HCT116 (cell line): ENCODE results near the gene VDAC1.
"Not testable (repeated sequence)": the region's sequence is repeated elsewhere in the genome, so short reads cannot be mapped to it uniquely, and the experiment has no call there.

Experiments used
- ELF1 ChIP-seq: IDR thresholded peaks from 2 replicates; pipeline ENCODE4 v1.6.1; 2012; ENCODE audit warnings: low read depth, borderline replicate concordance
- POLR2A ChIP-seq: IDR thresholded peaks from 2 replicates; pipeline ENCODE4 v1.7.0; 2011; ENCODE audit warnings: borderline replicate concordance; ENCODE audit not compliant: insufficient read depth, insufficient read length; ENCODE audit errors: extremely low read depth
- TF ChIP-seq, protein P1 (sequence below), 3 experiments: fragments of 200-600 bp in 1 of 3; sonication (generic) in 1 of 3; IDR thresholded peaks in 2 of 3; conservative IDR thresholded peaks in 1 of 3; 2 replicates each; pipeline ENCODE4 v1.5.1; 2012 to 2017; ENCODE audit warnings: low read depth in 2 of 3, low read length in 2 of 3, antibody characterized with exemption in 1 of 3, borderline replicate concordance in 1 of 3, control low read depth in 1 of 3, mild to moderate bottlenecking in 1 of 3, mixed read lengths in 1 of 3, mixed run types in 1 of 3, moderate library complexity in 1 of 3; ENCODE audit not compliant: insufficient read depth in 1 of 3

- not testable (repeated sequence) for TF ChIP-seq ELF1, POLR2A
- TF ChIP-seq, protein P1, sequence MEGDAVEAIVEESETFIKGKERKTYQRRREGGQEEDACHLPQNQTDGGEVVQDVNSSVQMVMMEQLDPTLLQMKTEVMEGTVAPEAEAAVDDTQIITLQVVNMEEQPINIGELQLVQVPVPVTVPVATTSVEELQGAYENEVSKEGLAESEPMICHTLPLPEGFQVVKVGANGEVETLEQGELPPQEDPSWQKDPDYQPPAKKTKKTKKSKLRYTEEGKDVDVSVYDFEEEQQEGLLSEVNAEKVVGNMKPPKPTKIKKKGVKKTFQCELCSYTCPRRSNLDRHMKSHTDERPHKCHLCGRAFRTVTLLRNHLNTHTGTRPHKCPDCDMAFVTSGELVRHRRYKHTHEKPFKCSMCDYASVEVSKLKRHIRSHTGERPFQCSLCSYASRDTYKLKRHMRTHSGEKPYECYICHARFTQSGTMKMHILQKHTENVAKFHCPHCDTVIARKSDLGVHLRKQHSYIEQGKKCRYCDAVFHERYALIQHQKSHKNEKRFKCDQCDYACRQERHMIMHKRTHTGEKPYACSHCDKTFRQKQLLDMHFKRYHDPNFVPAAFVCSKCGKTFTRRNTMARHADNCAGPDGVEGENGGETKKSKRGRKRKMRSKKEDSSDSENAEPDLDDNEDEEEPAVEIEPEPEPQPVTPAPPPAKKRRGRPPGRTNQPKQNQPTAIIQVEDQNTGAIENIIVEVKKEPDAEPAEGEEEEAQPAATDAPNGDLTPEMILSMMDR (IDR thresholded peaks at IDR 0.05 in 2 of 3, conservative IDR thresholded peaks at IDR 0.05 in 1 of 3; ENCODE audit: borderline replicate concordance in 1 of 3, insufficient read depth in 1 of 3, low read depth in 2 of 3, low read length in 2 of 3) = not testable (repeated sequence)
Observed at GRCh38 chr5:133956196-133956595, 48.6 kb downstream of the VDAC1 start.
